ENCODE data around the gene FUZ.

Gene FUZ

GRCh38 chr19:49839713-49840112, 26.6 kb upstream of the FUZ start:
- H3K27me3 ChIP-seq (ENCODE audit: control insufficient read depth in 1 of 2, insufficient read depth in 2 of 2, low read length in 2 of 2) = no peaks in the 10 kb centered on the region

GRCh38 chr19:49838885-49839588, 25.9 kb upstream of the FUZ start:
- Histone ChIP-seq H3K27me3 (ENCODE audit: control insufficient read depth in 1 of 2, insufficient read depth in 2 of 2, low read length in 2 of 2) (no peaks in the 10 kb centered on the region), H3K27ac (ENCODE audit: low read length) (no peak overlapping the region), H3K36me3 (ENCODE audit: control insufficient read depth in 2 of 2, insufficient read depth in 2 of 2, low read length in 2 of 2) (peaks cover 29 to 35% of the 10 kb centered on the region in 2 donors), H3K4me3 (ENCODE audit: low read length in 2 of 2) (no peak overlapping the region), H3K9me3 (ENCODE audit: control insufficient read depth in 2 of 2, low read length in 2 of 2) (no peaks in the 10 kb centered on the region), H3K4me1 (ENCODE audit: control insufficient read depth, insufficient read depth, low read length) (no peaks in the 10 kb centered on the region), H3K9ac (ENCODE audit: low read length in 2 of 2) (no peak overlapping the region)

More at GRCh38 chr19:49839713-49840112, 26.6 kb upstream of the FUZ start:
- Histone ChIP-seq H3K9me3 (ENCODE audit: control insufficient read depth in 2 of 2, low read length in 2 of 2) (no peaks in the 10 kb centered on the region), H3K4me3 (ENCODE audit: low read length in 2 of 2) (no peak overlapping the region), H3K9ac (ENCODE audit: low read length in 2 of 2) (no peak overlapping the region), H3K4me1 (ENCODE audit: control insufficient read depth, insufficient read depth, low read length) (no peaks in the 10 kb centered on the region), H3K27ac (ENCODE audit: low read length) (no peak overlapping the region), H3K36me3 (ENCODE audit: control insufficient read depth in 2 of 2, insufficient read depth in 2 of 2, low read length in 2 of 2) (peaks cover 25 to 30% of the 10 kb centered on the region in 2 donors)

- peaks cover 42 to 49% of the 10 kb centered on the region in 2 donors for H3K36me3 ChIP-seq (ENCODE audit: control insufficient read depth in 2 of 2, insufficient read depth in 2 of 2, low read length in 2 of 2)
- H3K9ac ChIP-seq (ENCODE audit: low read length in 2 of 2) = no peak overlapping the region
- no peaks in the 10 kb centered on the region for H3K9me3 ChIP-seq (ENCODE audit: control insufficient read depth in 2 of 2, low read length in 2 of 2)
- H3K27me3 ChIP-seq (ENCODE audit: control insufficient read depth in 1 of 2, insufficient read depth in 2 of 2, low read length in 2 of 2) = no peaks in the 10 kb centered on the region
- no peak overlapping the region for H3K4me3 ChIP-seq (ENCODE audit: low read length in 2 of 2)
- H3K27ac ChIP-seq (ENCODE audit: low read length) = no peak overlapping the region
- no peaks in the 10 kb centered on the region for H3K4me1 ChIP-seq (ENCODE audit: control insufficient read depth, insufficient read depth, low read length)
Observed at GRCh38 chr19:49837425-49837824, 24.3 kb upstream of the FUZ start.

DNA sequence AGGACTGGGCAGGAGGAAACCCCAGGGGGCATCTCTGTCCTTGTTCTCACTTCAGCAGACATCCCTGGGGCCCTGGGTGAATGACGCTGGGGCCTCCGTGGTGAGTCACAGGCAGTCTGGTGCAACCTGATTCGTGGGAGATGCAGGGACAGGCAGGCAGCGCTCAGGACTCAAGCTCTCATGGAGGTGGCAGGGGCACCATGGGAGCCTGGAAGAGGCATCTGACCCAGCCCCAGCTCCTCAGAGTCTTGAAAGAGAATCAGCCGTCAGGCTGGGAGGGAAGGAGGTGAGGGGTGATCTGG, 23.9 kb upstream of the FUZ start:
- H3K9me3 ChIP-seq (ENCODE audit: control insufficient read depth in 2 of 2, low read length in 2 of 2) = no peaks in the 10 kb centered on the region
- H3K4me3 ChIP-seq (ENCODE audit: low read length in 2 of 2) = no peak overlapping the region
- no peak overlapping the region for H3K9ac ChIP-seq (ENCODE audit: low read length in 2 of 2)
- no peaks in the 10 kb centered on the region for H3K4me1 ChIP-seq (ENCODE audit: control insufficient read depth, insufficient read depth, low read length)
- H3K27ac ChIP-seq (ENCODE audit: low read length) = no peak overlapping the region
- H3K36me3 ChIP-seq (ENCODE audit: control insufficient read depth in 2 of 2, insufficient read depth in 2 of 2, low read length in 2 of 2) = peaks cover 47 to 53% of the 10 kb centered on the region in 2 donors
- no peaks in the 10 kb centered on the region for H3K27me3 ChIP-seq (ENCODE audit: control insufficient read depth in 1 of 2, insufficient read depth in 2 of 2, low read length in 2 of 2)

- Histone ChIP-seq H3K4me3 (ENCODE audit: low read length in 2 of 2) (no peak overlapping the region), H3K27ac (ENCODE audit: low read length) (no peak overlapping the region), H3K4me1 (ENCODE audit: control insufficient read depth, insufficient read depth, low read length) (no peaks in the 10 kb centered on the region), H3K9me3 (ENCODE audit: control insufficient read depth in 2 of 2, low read length in 2 of 2) (no peaks in the 10 kb centered on the region), H3K27me3 (ENCODE audit: control insufficient read depth in 1 of 2, insufficient read depth in 2 of 2, low read length in 2 of 2) (no peaks in the 10 kb centered on the region), H3K9ac (ENCODE audit: low read length in 2 of 2) (no peak overlapping the region), H3K36me3 (ENCODE audit: control insufficient read depth in 2 of 2, insufficient read depth in 2 of 2, low read length in 2 of 2) (peaks cover 51 to 56% of the 10 kb centered on the region in 2 donors)
Observed at GRCh38 chr19:49836176-49837008, 23.3 kb upstream of the FUZ start.

DNA sequence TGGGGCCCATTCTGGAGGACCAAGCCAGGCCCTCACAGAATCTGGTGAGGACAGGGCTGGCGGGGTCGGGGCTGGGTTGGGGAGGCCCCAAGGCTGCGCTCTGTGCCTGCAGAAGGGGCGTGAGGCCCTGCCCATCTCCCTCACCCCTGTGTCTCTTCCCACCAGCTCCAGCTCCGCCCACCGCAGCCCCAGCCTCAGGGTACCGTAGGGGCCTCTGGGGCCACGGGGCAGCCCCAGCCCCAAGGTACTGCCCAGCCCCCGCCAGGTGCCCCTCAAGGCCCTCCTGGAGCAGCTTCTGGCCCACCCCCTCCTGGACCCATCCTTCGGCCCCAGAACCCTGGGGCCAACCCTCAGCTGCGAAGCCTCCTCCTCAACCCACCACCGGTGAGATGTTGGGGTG, 22.5 kb upstream of the FUZ start:
- no peak overlapping the region for H3K27ac ChIP-seq (ENCODE audit: low read length)
- no peak overlapping the region for H3K4me3 ChIP-seq (ENCODE audit: low read length in 2 of 2)
- peaks cover 51 to 59% of the 10 kb centered on the region in 2 donors for H3K36me3 ChIP-seq (ENCODE audit: control insufficient read depth in 2 of 2, insufficient read depth in 2 of 2, low read length in 2 of 2)
- H3K9me3 ChIP-seq (ENCODE audit: control insufficient read depth in 2 of 2, low read length in 2 of 2) = no peaks in the 10 kb centered on the region
- H3K4me1 ChIP-seq (ENCODE audit: control insufficient read depth, insufficient read depth, low read length) = no peaks in the 10 kb centered on the region
- H3K27me3 ChIP-seq (ENCODE audit: control insufficient read depth in 1 of 2, insufficient read depth in 2 of 2, low read length in 2 of 2) = no peaks in the 10 kb centered on the region
- no peak overlapping the region for H3K9ac ChIP-seq (ENCODE audit: low read length in 2 of 2)

DNA sequence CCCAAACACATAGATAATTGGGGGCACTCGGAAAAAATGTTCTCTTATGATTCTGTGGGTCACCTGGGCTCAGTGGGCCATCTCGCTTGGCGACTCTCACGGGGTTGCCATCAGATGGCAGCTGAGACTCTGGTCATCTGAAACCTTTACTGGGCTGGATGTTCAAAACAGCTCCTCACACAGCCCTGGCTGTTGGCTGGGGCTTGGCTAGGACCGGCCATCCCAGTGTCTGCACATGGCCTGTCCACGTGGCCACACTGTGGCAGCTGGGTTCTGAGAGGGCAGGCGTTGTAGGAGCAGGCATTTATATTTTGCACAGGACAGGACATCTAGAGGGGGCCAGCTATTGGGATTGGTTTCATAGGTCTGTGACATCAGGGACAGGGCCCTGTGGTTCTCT, 20.5 kb upstream of the FUZ start:
- no peak overlapping the region for H3K4me3 ChIP-seq (ENCODE audit: low read length in 2 of 2)
- no peaks in the 10 kb centered on the region for H3K4me1 ChIP-seq (ENCODE audit: control insufficient read depth, insufficient read depth, low read length)
- H3K27ac ChIP-seq (ENCODE audit: low read length) = no peak overlapping the region
- H3K27me3 ChIP-seq (ENCODE audit: control insufficient read depth in 1 of 2, insufficient read depth in 2 of 2, low read length in 2 of 2) = no peaks in the 10 kb centered on the region
- no peak overlapping the region for H3K9ac ChIP-seq (ENCODE audit: low read length in 2 of 2)
- H3K36me3 ChIP-seq (ENCODE audit: control insufficient read depth in 2 of 2, insufficient read depth in 2 of 2, low read length in 2 of 2) = peaks cover 49 to 57% of the 10 kb centered on the region in 2 donors
- H3K9me3 ChIP-seq (ENCODE audit: control insufficient read depth in 2 of 2, low read length in 2 of 2) = no peaks in the 10 kb centered on the region

GRCh38 chr19:49832556-49832955, 19.5 kb upstream of the FUZ start:
- peaks cover 43 to 50% of the 10 kb centered on the region in 2 donors for H3K36me3 ChIP-seq (ENCODE audit: control insufficient read depth in 2 of 2, insufficient read depth in 2 of 2, low read length in 2 of 2)
- no peak overlapping the region for H3K27ac ChIP-seq (ENCODE audit: low read length)
- no peak overlapping the region for H3K9ac ChIP-seq (ENCODE audit: low read length in 2 of 2)
- H3K4me3 ChIP-seq (ENCODE audit: low read length in 2 of 2) = no peak overlapping the region
- H3K4me1 ChIP-seq (ENCODE audit: control insufficient read depth, insufficient read depth, low read length) = no peaks in the 10 kb centered on the region
- no peaks in the 10 kb centered on the region for H3K9me3 ChIP-seq (ENCODE audit: control insufficient read depth in 2 of 2, low read length in 2 of 2)
- H3K27me3 ChIP-seq (ENCODE audit: control insufficient read depth in 1 of 2, insufficient read depth in 2 of 2, low read length in 2 of 2) = no peaks in the 10 kb centered on the region

DNA sequence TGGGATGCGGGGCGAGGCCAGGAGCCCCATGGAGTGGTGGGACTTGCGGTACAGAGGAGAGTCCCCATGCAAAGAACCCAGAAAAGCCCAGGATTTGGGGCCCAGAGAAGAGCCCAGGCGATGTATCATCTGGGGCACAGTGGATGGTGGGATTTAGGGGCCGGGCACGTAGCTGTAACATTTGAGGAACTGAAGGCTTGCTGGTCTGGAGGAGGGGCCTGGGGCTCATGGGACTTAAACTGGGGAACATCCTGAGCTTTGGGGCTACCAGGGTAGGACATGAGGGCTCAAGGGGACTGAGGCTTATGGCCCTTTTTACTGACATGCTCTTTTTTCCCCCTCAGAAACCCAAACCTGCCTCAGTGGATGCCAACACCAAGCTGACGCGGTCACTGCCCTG, 18.5 kb upstream of the FUZ start:
- Histone ChIP-seq H3K9ac (ENCODE audit: low read length in 2 of 2) (no peak overlapping the region), H3K27me3 (ENCODE audit: control insufficient read depth in 1 of 2, insufficient read depth in 2 of 2, low read length in 2 of 2) (no peaks in the 10 kb centered on the region), H3K27ac (ENCODE audit: low read length) (no peak overlapping the region), H3K9me3 (ENCODE audit: control insufficient read depth in 2 of 2, low read length in 2 of 2) (no peaks in the 10 kb centered on the region), H3K4me3 (ENCODE audit: low read length in 2 of 2) (no peak overlapping the region), H3K36me3 (ENCODE audit: control insufficient read depth in 2 of 2, insufficient read depth in 2 of 2, low read length in 2 of 2) (peaks cover 46 to 55% of the 10 kb centered on the region in 2 donors), H3K4me1 (ENCODE audit: control insufficient read depth, insufficient read depth, low read length) (no peaks in the 10 kb centered on the region)

GRCh38 chr19:49830766-49831165, 17.7 kb upstream of the FUZ start:
- no peaks in the 10 kb centered on the region for H3K9me3 ChIP-seq (ENCODE audit: control insufficient read depth in 2 of 2, low read length in 2 of 2)
- H3K36me3 ChIP-seq (ENCODE audit: control insufficient read depth in 2 of 2, insufficient read depth in 2 of 2, low read length in 2 of 2) = peaks cover 46 to 52% of the 10 kb centered on the region in 2 donors
- H3K4me1 ChIP-seq (ENCODE audit: control insufficient read depth, insufficient read depth, low read length) = no peaks in the 10 kb centered on the region
- H3K9ac ChIP-seq (ENCODE audit: low read length in 2 of 2) = no peak overlapping the region
- no peak overlapping the region for H3K27ac ChIP-seq (ENCODE audit: low read length)
- H3K4me3 ChIP-seq (ENCODE audit: low read length in 2 of 2) = no peak overlapping the region
- H3K27me3 ChIP-seq (ENCODE audit: control insufficient read depth in 1 of 2, insufficient read depth in 2 of 2, low read length in 2 of 2) = no peaks in the 10 kb centered on the region

DNA sequence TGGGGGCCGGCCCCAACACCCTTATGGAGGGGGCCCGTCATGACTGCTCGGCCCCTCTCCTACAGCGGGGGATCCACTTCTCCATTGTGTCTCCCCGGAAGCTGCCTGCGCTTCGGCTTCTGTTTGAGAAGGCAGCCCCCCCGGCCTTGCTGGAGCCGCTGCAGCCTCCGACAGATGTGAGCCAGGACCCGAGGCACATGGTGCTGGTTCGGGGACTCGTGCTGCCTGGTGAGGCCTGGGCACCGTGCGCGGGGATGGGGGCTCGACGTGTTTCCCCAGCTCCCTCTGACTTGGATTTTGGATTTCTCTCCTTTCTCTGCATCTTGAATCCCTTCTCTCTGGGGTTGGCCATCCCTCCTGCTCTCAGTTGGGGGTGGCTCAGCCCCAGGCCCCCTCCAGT, 16.6 kb upstream of the FUZ start:
- Histone ChIP-seq H3K4me3 (ENCODE audit: low read length in 2 of 2) (no peak overlapping the region), H3K9ac (ENCODE audit: low read length in 2 of 2) (no peak overlapping the region), H3K9me3 (ENCODE audit: control insufficient read depth in 2 of 2, low read length in 2 of 2) (no peaks in the 10 kb centered on the region), H3K27ac (ENCODE audit: low read length) (no peak overlapping the region), H3K36me3 (ENCODE audit: control insufficient read depth in 2 of 2, insufficient read depth in 2 of 2, low read length in 2 of 2) (peaks cover 41 to 48% of the 10 kb centered on the region in 2 donors), H3K4me1 (ENCODE audit: control insufficient read depth, insufficient read depth, low read length) (no peaks in the 10 kb centered on the region), H3K27me3 (ENCODE audit: control insufficient read depth in 1 of 2, insufficient read depth in 2 of 2, low read length in 2 of 2) (no peaks in the 10 kb centered on the region)
